Endothelial cell of umbilical vein (primary cell): ENCODE data around the gene SLC50A1. TPM values are rescaled to one million over a fixed set of nuclear protein-coding genes. Genes with fewer than 3 reads are reported as not detected.

ENCODE experiments used
- BruUV-seq: library from RNA; stranded (reverse); fragments of 400-500 nt; replicated peaks from 2 replicates; lab custom pipeline; 2021; lab: Mats Ljungman, UMichigan
- CTCF ChIA-PET: fragments of 300-600, 350-600 bp; sonication (Branson Sonifier 250); formaldehyde crosslinking; loops from one replicate; lab custom pipeline; 2021; ENCODE audit warnings: antibody characterized with exemption, inconsistent platforms; lab: Charles Lee
- POLR2A ChIA-PET: fragments of 300-600, 350-600 bp; sonication (Branson Sonifier 250); formaldehyde crosslinking; loops from one replicate; lab custom pipeline; 2021; ENCODE audit warnings: antibody characterized with exemption, inconsistent platforms; lab: Charles Lee
- DNase-seq: peaks from one replicate; pipeline ENCODE4 v3.0.0-alpha.2; 2011; ENCODE audit warnings: low read depth, low spot score
- FAIRE-seq: peaks from 2 replicates; lab custom pipeline; 2011; peaks lifted over from hg19 to GRCh38; lab: Jason Lieb, UNC
- H2AFZ ChIP-seq: 2 replicates; pipeline ENCODE4 v1.6.0; 2012; ENCODE audit warnings: low read depth, low read length, control low read depth, inconsistent platforms
- H3K27ac ChIP-seq: 2 replicates; pipeline ENCODE4 v1.5.1; 2011; ENCODE audit warnings: low read depth, mild to moderate bottlenecking, control low read depth, low read length, moderate library complexity; ENCODE audit not compliant: insufficient read depth
- H3K27me3 ChIP-seq, 2 experiments: 2 replicates each; pipeline versions ENCODE4 v1.6.0 to v1.6.1; 2011; ENCODE audit warnings: low read length in 2 of 2, mixed read lengths in 1 of 2; ENCODE audit not compliant: control insufficient read depth in 2 of 2, insufficient read depth in 2 of 2
- H3K36me3 ChIP-seq, 2 experiments: 2 replicates in 1 of 2; 3 replicates in 1 of 2; pipeline ENCODE4 v1.5.1; 2011; ENCODE audit warnings: low read length in 2 of 2, mild to moderate bottlenecking in 1 of 2, moderate library complexity in 1 of 2; ENCODE audit not compliant: control insufficient read depth in 2 of 2, insufficient read depth in 2 of 2; ENCODE audit errors: extremely low read depth in 1 of 2
- H3K4me1 ChIP-seq: 3 replicates; pipeline ENCODE4 v1.5.1; 2011; ENCODE audit warnings: mild to moderate bottlenecking, low read length; ENCODE audit not compliant: control insufficient read depth, insufficient read depth; ENCODE audit errors: extremely low read depth
- H3K4me2 ChIP-seq: 2 replicates; pipeline ENCODE4 v1.6.1; 2011; ENCODE audit warnings: low read length, control low read depth, mixed read lengths; ENCODE audit not compliant: insufficient read depth
- H3K4me3 ChIP-seq, 3 experiments: fragments of 200-600 bp in 1 of 3; sonication (generic), shearing (Covaris generic) in 1 of 3; replicated peaks in 1 of 3; 2 replicates each; pipeline ENCODE4 v1.5.1; 2011 to 2016; ENCODE audit warnings: control low read depth in 3 of 3, low read length in 3 of 3, mild to moderate bottlenecking in 2 of 3, inconsistent platforms in 1 of 3, low read depth in 1 of 3, moderate library complexity in 1 of 3; ENCODE audit not compliant: insufficient read depth in 1 of 3
- H3K79me2 ChIP-seq: 2 replicates; pipeline ENCODE4 v1.6.0; 2012; ENCODE audit warnings: low read length, inconsistent platforms; ENCODE audit not compliant: control insufficient read depth, insufficient read depth
- H3K9ac ChIP-seq: replicated peaks from 2 replicates; pipeline ENCODE3; 2011; ENCODE audit warnings: low read length, control low read depth; ENCODE audit not compliant: insufficient read depth; ENCODE audit errors: extremely low read depth
- H3K9me1 ChIP-seq: replicated peaks from 3 replicates; pipeline ENCODE4 v1.6.0; 2011; ENCODE audit warnings: mild to moderate bottlenecking, low read length; ENCODE audit not compliant: control insufficient read depth, insufficient read depth; ENCODE audit errors: extremely low read depth
- H3K9me3 ChIP-seq: replicated peaks from 2 replicates; pipeline ENCODE4 v1.5.1; 2012; ENCODE audit warnings: low read length, inconsistent platforms; ENCODE audit not compliant: control insufficient read depth, insufficient read depth
- H4K20me1 ChIP-seq: replicated peaks from 2 replicates; pipeline ENCODE3; 2011; ENCODE audit warnings: mild to moderate bottlenecking, low read length; ENCODE audit not compliant: control insufficient read depth, insufficient read depth; ENCODE audit errors: extremely low read depth
- CTCF ChIP-seq, 2 donors: IDR thresholded peaks; 1 replicate in 1 of 2; 2 replicates in 1 of 2; pipeline ENCODE4 v1.5.1; 2011; ENCODE audit warnings: low read length in 2 of 2, mild to moderate bottlenecking in 2 of 2, moderate library complexity in 2 of 2, control low read depth in 1 of 2, inconsistent platforms in 1 of 2, low read depth in 1 of 2; ENCODE audit not compliant: insufficient read depth in 1 of 2; ENCODE audit errors: extremely low read depth in 1 of 2
- EZH2 ChIP-seq: IDR thresholded peaks from 2 replicates; pipeline ENCODE4 v1.6.1; 2012; ENCODE audit warnings: borderline replicate concordance, low read depth, mild to moderate bottlenecking, moderate library complexity, low read length, inconsistent platforms; ENCODE audit not compliant: severe bottlenecking
- GATA2 ChIP-seq: IDR thresholded peaks from 2 replicates; pipeline ENCODE4 v1.7.0; 2011; ENCODE audit warnings: low read depth, mild to moderate bottlenecking, moderate library complexity, mixed read lengths, low read length; ENCODE audit not compliant: insufficient read length, insufficient read depth
- JUN ChIP-seq: IDR thresholded peaks from 2 replicates; pipeline ENCODE4 v1.6.1; 2011; ENCODE audit warnings: borderline replicate concordance, low read depth; ENCODE audit not compliant: insufficient read length, insufficient read depth
- MAX ChIP-seq: IDR thresholded peaks from 2 replicates; pipeline ENCODE4 v1.6.1; 2011; ENCODE audit not compliant: insufficient read depth, insufficient read length
- MYC ChIP-seq: IDR thresholded peaks from one replicate; pipeline ENCODE4 v1.6.1; 2011; ENCODE audit warnings: mild to moderate bottlenecking, low read depth, low read length
- POLR2A ChIP-seq: IDR thresholded peaks from 2 replicates; pipeline ENCODE4 v1.6.1; 2012; ENCODE audit warnings: low read depth, mild to moderate bottlenecking, control low read depth, low read length
- POLR2AphosphoS5 ChIP-seq: IDR thresholded peaks from 2 replicates; pipeline ENCODE4 v1.6.1; 2012; ENCODE audit warnings: low read depth, mild to moderate bottlenecking, control low read depth, low read length, moderate library complexity; ENCODE audit not compliant: insufficient read depth
- dilution Hi-C: fragments of 300-500 bp; cut with MboI; formaldehyde crosslinking; loops from one replicate; pipeline ENCODE4 v1.15.0; 2019; ENCODE audit warnings: low sequenced_read_pairs; ENCODE audit not compliant: extremely low pct_ligation_motif_present
- intact Hi-C: fragments of 100-400 bp; cut with micrococcal nuclease; formaldehyde crosslinking; loops from one replicate; pipeline ENCODE4 v1.10.0; 2022
- polyA plus RNA-seq, 4 experiments: library from polyadenylated mRNA; depleted of rRNA in 3 of 4; stranded (reverse) in 3 of 4; unstranded in 1 of 4; fragments of >200 nt; gene quantifications; 2 replicates each; pipeline versions ENCODE4 v1.2.1 to v1.2.3, GENCODE V29; 2011 to 2012; ENCODE audit warnings: missing spikeins in 1 of 4
- total RNA-seq: library from RNA; stranded (reverse); gene quantifications from 2 replicates; pipeline ENCODE4 v1.2.3, GENCODE V29; 2021

Gene SLC50A1
- total and polyA plus RNA-seq, 2 donors (not counting 3 experiments of a cell fraction or from before 2014, with no cell fraction given): 29.5 to 66.1 TPM

DNA sequence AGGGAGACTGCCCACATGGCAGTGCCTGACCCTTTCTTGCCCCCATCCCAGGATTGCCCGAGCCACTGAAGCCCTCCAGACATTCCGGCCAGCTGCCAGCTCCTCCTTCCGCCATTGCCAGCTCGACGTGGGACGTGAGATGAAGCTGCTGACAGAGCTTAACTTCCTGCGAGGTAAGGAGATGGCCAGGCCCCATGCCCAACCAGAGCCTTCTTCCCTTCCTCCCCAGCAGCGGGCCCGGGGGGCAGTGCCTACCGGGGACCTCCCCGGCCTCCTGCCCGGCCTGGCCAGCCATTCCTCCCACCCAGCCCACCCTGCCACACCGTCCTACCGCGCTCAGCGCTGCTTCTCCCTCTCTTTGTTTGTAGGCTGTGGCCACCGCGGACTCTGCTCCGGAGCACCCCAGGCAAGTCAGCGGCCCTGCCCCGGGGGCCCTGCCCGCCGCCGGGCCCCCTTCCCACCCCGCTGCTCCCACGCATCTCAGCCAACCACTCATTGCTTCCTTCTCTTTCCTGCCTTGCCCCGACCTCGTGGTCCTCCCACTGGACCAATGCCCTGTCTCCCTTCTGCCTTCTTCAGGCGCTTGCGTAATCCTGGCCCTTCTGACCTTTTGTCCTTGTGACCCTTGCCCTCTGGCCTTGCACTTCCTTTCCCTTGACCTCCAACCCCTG is 42.9 kb downstream of the SLC50A1 start:
- dilution Hi-C loops (no loop called here), intact Hi-C loops (no loop called here)
- Histone ChIP-seq H4K20me1 (no peaks in the 10 kb centered on the region), H3K4me3 (no peak overlapping the region), H3K27ac (no peak overlapping the region), H3K9ac (no peak overlapping the region), H3K9me1 (no peaks in the 10 kb centered on the region), H3K79me2 (no peaks in the 10 kb centered on the region), H3K27me3 (no peaks in the 10 kb centered on the region), H3K4me2 (no peak overlapping the region), H3K9me3 (no peaks in the 10 kb centered on the region), H2AFZ (no peak overlapping the region), H3K36me3 (peaks cover 4 to 26% of the 10 kb centered on the region in 2 experiments), H3K4me1 (peaks cover 3% of the 10 kb centered on the region)
- FAIRE-seq (no peak), DNase-seq (no peak)
- ChIA-PET CTCF (interaction anchor here (2.0 kb wide), 1 partner anchor 14 kb away, joined by 31 read pairs; no protein-coding TSS in a partner anchor), POLR2A (no interaction called here)
- TF ChIP-seq EZH2 (no peak), POLR2AphosphoS5 (no peak), JUN (no peak), POLR2A (no peak), CTCF (IDR thresholded peaks at IDR 0.05; ENCODE audit: extremely low read depth in 1 of 2, insufficient read depth in 1 of 2, low read depth in 1 of 2, low read length in 2 of 2) (no peak), MYC (no peak), MAX (no peak), GATA2 (no peak)
- BruUV-seq: no TSS peak
